K562 (cell line): ENCODE results near the gene CERS3. TPM values are rescaled to one million over a fixed set of nuclear protein-coding genes. Genes with fewer than 3 reads are reported as not detected.

Experiments used
- ATAC-seq: fragments of 200-7000 bp; cut with Tn5 transposase; 3 replicates; pipeline ENCODE4 v1.9.1; 2020; ENCODE audit warnings: moderate library complexity
- BruUV-seq: library from RNA; stranded (reverse); fragments of 400-500 nt; replicated peaks from 2 replicates; lab custom pipeline; 2021; lab: Mats Ljungman, UMichigan
- CTCF ChIA-PET: fragments of 300-600 bp; formaldehyde crosslinking; extraction: SDS; loops from one replicate; lab custom pipeline; 2021; ENCODE audit warnings: low intra/inter-chr PET ratio; lab: Yijun Ruan, JAX
- POLR2A ChIA-PET: fragments of 300-600, 350-650 bp; sonication (Branson Sonifier 250); formaldehyde crosslinking; extraction: SDS; loops from one replicate; lab custom pipeline; 2021; ENCODE audit warnings: antibody characterized with exemption, inconsistent platforms; lab: Yijun Ruan, JAX
- DNase-seq, 4 experiments: peaks; one replicate each; pipeline versions ENCODE4 v3.0.0 to v3.0.0-alpha.2; 2011 to 2018; ENCODE audit warnings: low spot score in 3 of 4, mixed read lengths in 3 of 4; ENCODE audit errors: extremely low read depth in 1 of 4
- FAIRE-seq: peaks from 2 replicates; lab custom pipeline; 2011; peaks lifted over from hg19 to GRCh38; lab: Jason Lieb, UNC
- H2AFZ ChIP-seq: 2 replicates; pipeline ENCODE4 v1.6.0; 2011; ENCODE audit warnings: low read depth, low read length, control low read depth, inconsistent platforms
- H3K27ac ChIP-seq: fragments of 200-600 bp; 3 replicates; pipeline ENCODE4 v1.8.0; 2011; ENCODE audit warnings: low read depth, mild to moderate bottlenecking, control low read depth, inconsistent platforms, low read length, moderate library complexity, mixed read lengths; ENCODE audit errors: extremely low read depth
- H3K27me3 ChIP-seq, 2 experiments: fragments of 300-600 bp in 1 of 2; 2 replicates in 1 of 2; 3 replicates in 1 of 2; pipeline versions ENCODE4 v1.6.0 to v1.8.0; 2011; ENCODE audit warnings: inconsistent platforms in 2 of 2, low read length in 2 of 2, mild to moderate bottlenecking in 1 of 2, mixed read lengths in 1 of 2, moderate library complexity in 1 of 2; ENCODE audit not compliant: control insufficient read depth in 2 of 2, insufficient read depth in 2 of 2
- H3K36me3 ChIP-seq: fragments of 300-600 bp; 3 replicates; pipeline ENCODE4 v1.8.0; 2011; ENCODE audit warnings: mild to moderate bottlenecking, low read length, inconsistent platforms; ENCODE audit not compliant: control insufficient read depth, insufficient read depth
- H3K4me1 ChIP-seq, 2 experiments: fragments of 200-600 bp in 1 of 2; replicated peaks in 1 of 2; 2 replicates in 1 of 2; 3 replicates in 1 of 2; pipeline versions ENCODE4 v1.5.1 to v1.8.0; 2011; ENCODE audit warnings: inconsistent platforms in 2 of 2, low read length in 2 of 2, mild to moderate bottlenecking in 1 of 2, mixed read lengths in 1 of 2, moderate library complexity in 1 of 2; ENCODE audit not compliant: control insufficient read depth in 2 of 2, insufficient read depth in 2 of 2
- H3K4me2 ChIP-seq: 2 replicates; pipeline ENCODE4 v1.6.1; 2011; ENCODE audit warnings: low read length, control low read depth, inconsistent platforms, mixed read lengths; ENCODE audit not compliant: insufficient read depth
- H3K4me3 ChIP-seq: fragments of 200-600 bp; sonication (generic), shearing (Covaris generic); 2 replicates; pipeline ENCODE4 v1.5.1; 2016; ENCODE audit warnings: control low read depth, inconsistent platforms
- H3K79me2 ChIP-seq: fragments of 200-600 bp; 3 replicates; pipeline ENCODE4 v1.8.0; 2011; ENCODE audit warnings: low read length, inconsistent platforms; ENCODE audit not compliant: control insufficient read depth, insufficient read depth
- H3K9ac ChIP-seq, 2 experiments: 2 replicates each; pipeline versions ENCODE4 v1.6.0 to v1.6.1; 2011; ENCODE audit warnings: low read depth in 2 of 2, low read length in 2 of 2, control low read depth in 1 of 2, inconsistent platforms in 1 of 2, mild to moderate bottlenecking in 1 of 2, mixed read lengths in 1 of 2; ENCODE audit not compliant: insufficient read depth in 1 of 2
- H3K9me1 ChIP-seq: one replicate; pipeline ENCODE4 v1.6.0; 2011; ENCODE audit warnings: inconsistent platforms, mild to moderate bottlenecking, low read length, moderate library complexity; ENCODE audit not compliant: control insufficient read depth, insufficient read depth
- H3K9me3 ChIP-seq: replicated peaks from 2 replicates; pipeline ENCODE4 v1.5.1; 2011; ENCODE audit warnings: low read depth, low read length, inconsistent platforms; ENCODE audit not compliant: control insufficient read depth, insufficient read depth
- H4K20me1 ChIP-seq: replicated peaks from 2 replicates; pipeline ENCODE4 v1.6.1; 2011; ENCODE audit warnings: low read length, inconsistent platforms, mixed read lengths; ENCODE audit not compliant: control insufficient read depth, insufficient read depth
- ATF3 ChIP-seq, 2 experiments: fragments of 450-650 bp in 1 of 2; sonication (generic) in 1 of 2; formaldehyde crosslinking in 1 of 2; IDR thresholded peaks in 1 of 2; conservative IDR thresholded peaks in 1 of 2; 2 replicates each; pipeline versions ENCODE4 v1.6.1 to v1.8.1; 2016 to 2023; ENCODE audit warnings: mild to moderate bottlenecking in 2 of 2, moderate library complexity in 2 of 2, inconsistent platforms in 1 of 2, missing genetic modification reagents in 1 of 2
- PCBP2 ChIP-seq: fragments of 200-400 bp; formaldehyde crosslinking; IDR thresholded peaks from 2 replicates; pipeline ENCODE4 v1.6.1; 2018; ENCODE audit warnings: low read length, low read depth, mild to moderate bottlenecking, moderate library complexity; ENCODE audit not compliant: poor library complexity, severe bottlenecking
- PHB2 ChIP-seq: fragments of 450-650 bp; IDR thresholded peaks from 2 replicates; pipeline ENCODE4 v1.6.1; 2017; ENCODE audit warnings: low read depth
- RBM25 ChIP-seq: fragments of 200-400 bp; formaldehyde crosslinking; IDR thresholded peaks from 2 replicates; pipeline ENCODE4 v1.6.1; 2018; ENCODE audit warnings: low read length, low read depth, moderate library complexity; ENCODE audit not compliant: severe bottlenecking
- ZNF253 ChIP-seq: fragments of 250-450 bp; sonication (Bioruptor Pico); conservative IDR thresholded peaks from 2 replicates; pipeline ENCODE4 v1.6.1; 2021; ENCODE audit warnings: mild to moderate bottlenecking
- WGBS: fragments of 100-300 bp; shearing (Covaris generic); methylation state at CpG from one replicate; pipeline ENCODE4 v1.1.6; 2016; ENCODE audit warnings: low coverage, mixed read lengths; ENCODE audit not compliant: insufficient coverage; ENCODE audit errors: missing lambda C conversion rate; 5-methylcytosine and 5-hydroxymethylcytosine counted together
- in situ Hi-C: fragments of 300-500 bp; cut with MboI; formaldehyde crosslinking; loops from 4 replicates; pipeline ENCODE4 v1.15.0; 2018; ENCODE audit warnings: inconsistent platforms, mixed read lengths
- intact Hi-C: fragments of 100-400 bp; cut with micrococcal nuclease; formaldehyde crosslinking; loops from 2 replicates; pipeline ENCODE4 v1.14.2; 2022
- polyA plus RNA-seq, 8 experiments: library from polyadenylated mRNA; depleted of rRNA in 4 of 8; stranded (reverse) in 5 of 8; unstranded in 3 of 8; fragments of >200 nt; fragmentation: Nextera tagmentation in 2 of 8; fragmentation: Illumina TruSeq in 1 of 8; extraction: Ambion mirVana in 2 of 8; extraction: Trizol in 1 of 8; gene quantifications; 2 replicates each; pipeline versions ENCODE4 v1.2.1 to v1.2.3, GENCODE V29; 2011 to 2014; ENCODE audit warnings: inconsistent platforms in 1 of 8, missing spikeins in 1 of 8
- total RNA-seq, 7 experiments: library from RNA; depleted of rRNA in 6 of 7; stranded (reverse); fragments of >200 nt in 6 of 7; fragmentation: Illumina TruSeq in 2 of 7; extraction: Trizol in 2 of 7; gene quantifications; 2 replicates each; pipeline versions ENCODE4 v1.2.1 to v1.2.3, GENCODE V29; 2011 to 2021; ENCODE audit warnings: low replicate concordance in 1 of 7
- TF ChIP-seq, protein P1 (sequence below), 2 experiments: fragments of 450-650 bp; formaldehyde crosslinking in 1 of 2; IDR thresholded peaks; 2 replicates each; pipeline versions ENCODE4 v1.4.0 to v1.6.1; 2014 to 2020; ENCODE audit warnings: mild to moderate bottlenecking in 2 of 2, borderline replicate concordance in 1 of 2, low read depth in 1 of 2
- TF ChIP-seq, protein P2 (sequence below): fragments of 250-450 bp; sonication (Bioruptor Pico); IDR thresholded peaks from 2 replicates; pipeline ENCODE4 v1.5.0; 2021; ENCODE audit warnings: mild to moderate bottlenecking, moderate library complexity

Gene CERS3
- total and polyA plus RNA-seq, 9 of the 15 experiments (the other 6 are each of a cell fraction or from before 2014, with no cell fraction given), result not detected

DNA sequence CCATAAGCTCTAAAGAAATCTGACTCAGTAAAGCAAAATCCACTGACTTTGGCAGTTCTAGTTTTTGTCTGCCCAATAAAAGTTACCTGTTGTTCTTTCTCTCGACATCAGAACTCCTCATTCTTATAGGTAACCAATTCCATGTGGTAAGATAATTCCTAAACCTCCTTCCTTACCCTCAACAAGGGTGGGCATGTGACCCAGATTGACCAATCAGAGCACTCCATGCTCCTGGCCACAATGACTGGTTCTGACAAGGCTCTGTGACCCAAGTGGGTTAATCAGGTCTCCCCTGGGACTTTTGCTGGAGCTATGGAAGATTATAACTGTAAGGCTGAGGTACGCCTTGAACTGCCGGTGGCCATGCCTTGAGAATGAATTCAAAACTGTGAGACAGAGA is 41.5 kb upstream of the CERS3 start:
- no peaks in the 10 kb centered on the region for H3K9me1 ChIP-seq
- in situ Hi-C loops, result no loop called here
- peaks cover 76% of the 10 kb centered on the region for H3K36me3 ChIP-seq
- no peak overlapping the region for H3K4me3 ChIP-seq
- no peaks in the 10 kb centered on the region; the same call in 1 of the 2 replicates for H4K20me1 ChIP-seq
- H3K9me3 ChIP-seq, result no peaks in the 10 kb centered on the region
- no peak overlapping the region for H3K27ac ChIP-seq
- ATAC-seq (peak; percentile 65; the same call in 2 of the 3 replicates), DNase-seq (peak in 3 of 4 experiments; percentile 44 to 66 (median 66)), FAIRE-seq (peak; percentile 19)
- BruUV-seq, result no TSS peak
- 94% methylated on average over 3 of the region's 3 CpGs for WGBS
- no peak overlapping the region for H3K9ac ChIP-seq
- no peaks in the 10 kb centered on the region for H3K27me3 ChIP-seq
- ChIA-PET POLR2A (no interaction called here), CTCF (no interaction called here)
- 0 out of 3 replicates have a peak, but pooled peaks cover 2% of the 10 kb centered on the region for H3K79me2 ChIP-seq
- no peaks in the 10 kb centered on the region for H3K4me1 ChIP-seq
- no peak overlapping the region for H2AFZ ChIP-seq
- no peak overlapping the region for H3K4me2 ChIP-seq
- intact Hi-C loops, result no loop called here
- no peak for TF ChIP-seq ATF3 (IDR thresholded peaks at IDR 0.05)
- no peak for TF ChIP-seq ATF3 (CRISPR knock-in tag; conservative IDR thresholded peaks at IDR 0.05)
- TF ChIP-seq, protein P1, sequence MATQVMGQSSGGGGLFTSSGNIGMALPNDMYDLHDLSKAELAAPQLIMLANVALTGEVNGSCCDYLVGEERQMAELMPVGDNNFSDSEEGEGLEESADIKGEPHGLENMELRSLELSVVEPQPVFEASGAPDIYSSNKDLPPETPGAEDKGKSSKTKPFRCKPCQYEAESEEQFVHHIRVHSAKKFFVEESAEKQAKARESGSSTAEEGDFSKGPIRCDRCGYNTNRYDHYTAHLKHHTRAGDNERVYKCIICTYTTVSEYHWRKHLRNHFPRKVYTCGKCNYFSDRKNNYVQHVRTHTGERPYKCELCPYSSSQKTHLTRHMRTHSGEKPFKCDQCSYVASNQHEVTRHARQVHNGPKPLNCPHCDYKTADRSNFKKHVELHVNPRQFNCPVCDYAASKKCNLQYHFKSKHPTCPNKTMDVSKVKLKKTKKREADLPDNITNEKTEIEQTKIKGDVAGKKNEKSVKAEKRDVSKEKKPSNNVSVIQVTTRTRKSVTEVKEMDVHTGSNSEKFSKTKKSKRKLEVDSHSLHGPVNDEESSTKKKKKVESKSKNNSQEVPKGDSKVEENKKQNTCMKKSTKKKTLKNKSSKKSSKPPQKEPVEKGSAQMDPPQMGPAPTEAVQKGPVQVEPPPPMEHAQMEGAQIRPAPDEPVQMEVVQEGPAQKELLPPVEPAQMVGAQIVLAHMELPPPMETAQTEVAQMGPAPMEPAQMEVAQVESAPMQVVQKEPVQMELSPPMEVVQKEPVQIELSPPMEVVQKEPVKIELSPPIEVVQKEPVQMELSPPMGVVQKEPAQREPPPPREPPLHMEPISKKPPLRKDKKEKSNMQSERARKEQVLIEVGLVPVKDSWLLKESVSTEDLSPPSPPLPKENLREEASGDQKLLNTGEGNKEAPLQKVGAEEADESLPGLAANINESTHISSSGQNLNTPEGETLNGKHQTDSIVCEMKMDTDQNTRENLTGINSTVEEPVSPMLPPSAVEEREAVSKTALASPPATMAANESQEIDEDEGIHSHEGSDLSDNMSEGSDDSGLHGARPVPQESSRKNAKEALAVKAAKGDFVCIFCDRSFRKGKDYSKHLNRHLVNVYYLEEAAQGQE (IDR thresholded peaks at IDR 0.05; ENCODE audit: borderline replicate concordance), result peak; percentile 16; the same call in 1 of the 2 replicates
- TF ChIP-seq, protein P1 (CRISPR knock-in tag; IDR thresholded peaks at IDR 0.05; ENCODE audit: low read depth), result no peak
- TF ChIP-seq, protein P2, sequence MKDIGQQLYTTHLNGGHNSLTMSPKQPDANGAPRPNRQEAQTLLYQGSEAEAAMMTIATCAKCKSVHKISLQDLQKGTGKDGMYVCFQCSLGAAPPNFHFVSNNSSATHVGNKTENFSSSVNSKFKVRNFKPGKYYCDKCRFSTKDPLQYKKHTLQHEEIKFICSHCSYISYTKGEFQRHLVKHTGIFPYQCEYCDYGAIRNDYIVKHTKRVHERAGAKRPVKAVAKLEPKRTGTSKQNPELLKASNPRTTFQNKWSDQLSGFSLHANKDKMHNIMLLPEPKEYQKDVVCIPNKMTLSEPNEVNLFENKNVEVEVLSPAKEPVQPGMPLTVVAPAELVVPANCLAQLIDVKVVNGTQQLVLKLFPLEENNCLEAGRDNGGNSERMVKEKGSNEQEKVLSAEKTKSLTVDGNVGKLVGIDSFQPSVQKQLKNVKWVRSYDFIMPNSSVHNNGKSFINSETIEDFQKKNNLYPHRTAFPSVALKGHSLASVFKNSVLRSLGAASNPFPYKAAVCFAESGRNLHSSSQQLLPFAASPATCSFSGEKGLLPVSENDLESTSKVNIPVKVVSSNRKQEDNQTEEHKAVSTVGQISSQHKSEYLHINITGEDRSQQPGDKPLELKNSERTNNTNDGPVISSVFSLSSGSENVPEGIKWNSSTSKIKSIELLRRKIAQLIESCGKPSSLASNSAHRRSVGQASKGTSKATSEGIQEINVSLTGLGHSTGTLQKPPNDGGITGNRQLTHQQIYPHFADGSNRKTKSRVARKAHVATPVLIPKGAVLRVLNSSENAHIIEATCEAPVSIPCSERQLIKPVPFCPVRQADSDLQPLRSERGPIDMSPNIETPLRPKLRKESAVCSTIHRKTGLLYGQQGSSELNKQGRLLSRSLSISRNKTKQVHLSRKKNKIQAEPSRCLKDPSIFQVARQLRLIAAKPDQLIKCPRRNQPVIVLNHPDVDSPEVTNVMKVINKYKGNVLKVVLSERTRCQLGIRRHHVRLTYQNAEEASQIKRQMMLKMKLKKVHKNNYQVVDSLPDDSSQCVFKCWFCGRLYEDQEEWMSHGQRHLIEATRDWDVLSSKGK (CRISPR knock-in tag), result no peak
- TF ChIP-seq RBM25, result peak; percentile 12
- TF ChIP-seq PHB2, result no peak
- TF ChIP-seq ZNF253 (CRISPR knock-in tag), result no peak
- no peak for TF ChIP-seq PCBP2
